Tibial artery (tissue), 4 donors: ENCODE results near the gene IARS1.

Experiments used
- DNase-seq, 2 donors: peaks; one replicate each; pipeline ENCODE4 v3.0.0-alpha.2; 2019
- H3K27ac ChIP-seq, 2 donors: fragments of 200-600 bp; sonication (generic) in 1 of 2; 1 replicate in 1 of 2; 2 replicates in 1 of 2; pipeline ENCODE4 v1.5.1; 2018 to 2019; ENCODE audit warnings: mild to moderate bottlenecking in 1 of 2
- H3K27me3 ChIP-seq, 2 donors: fragments of 200-600 bp; sonication (generic) in 1 of 2; one replicate each; pipeline versions ENCODE4 v1.5.1 to v1.6.0; 2016 to 2019
- H3K36me3 ChIP-seq, 3 donors: fragments of 200-600 bp; sonication (generic) in 2 of 3; one replicate each; pipeline ENCODE4 v1.5.1; 2016 to 2019; ENCODE audit warnings: mild to moderate bottlenecking in 2 of 3
- H3K4me1 ChIP-seq, 4 donors: fragments of 200-600 bp; sonication (generic) in 2 of 4; 1 replicate in 3 of 4; 2 replicates in 1 of 4; pipeline ENCODE4 v1.5.1; 2016 to 2019
- H3K4me3 ChIP-seq, 2 donors: fragments of 200-600 bp; sonication (generic) in 1 of 2; 1 replicate in 1 of 2; 2 replicates in 1 of 2; pipeline ENCODE4 v1.5.1; 2018 to 2019; ENCODE audit warnings: mild to moderate bottlenecking in 2 of 2
- H3K9me3 ChIP-seq, 3 donors: fragments of 200-600 bp; sonication (generic) in 1 of 3; one replicate each; pipeline ENCODE4 v1.5.1; 2016 to 2019
- intact Hi-C: fragments of 100-400 bp; cut with DNase I; formaldehyde crosslinking; loops from one replicate; pipeline ENCODE4 v1.15.0; 2023; ENCODE audit warnings: low total_unique reads
- TF ChIP-seq, protein P1 (sequence below), 2 experiments: fragments of 200-600 bp in 1 of 2; fragments of 450-650 bp in 1 of 2; IDR thresholded peaks; one replicate each; pipeline ENCODE4 v1.5.1; 2017 to 2019; ENCODE audit warnings: antibody characterized with exemption in 2 of 2, mild to moderate bottlenecking in 1 of 2, moderate library complexity in 1 of 2

IARS1 gene

DNA sequence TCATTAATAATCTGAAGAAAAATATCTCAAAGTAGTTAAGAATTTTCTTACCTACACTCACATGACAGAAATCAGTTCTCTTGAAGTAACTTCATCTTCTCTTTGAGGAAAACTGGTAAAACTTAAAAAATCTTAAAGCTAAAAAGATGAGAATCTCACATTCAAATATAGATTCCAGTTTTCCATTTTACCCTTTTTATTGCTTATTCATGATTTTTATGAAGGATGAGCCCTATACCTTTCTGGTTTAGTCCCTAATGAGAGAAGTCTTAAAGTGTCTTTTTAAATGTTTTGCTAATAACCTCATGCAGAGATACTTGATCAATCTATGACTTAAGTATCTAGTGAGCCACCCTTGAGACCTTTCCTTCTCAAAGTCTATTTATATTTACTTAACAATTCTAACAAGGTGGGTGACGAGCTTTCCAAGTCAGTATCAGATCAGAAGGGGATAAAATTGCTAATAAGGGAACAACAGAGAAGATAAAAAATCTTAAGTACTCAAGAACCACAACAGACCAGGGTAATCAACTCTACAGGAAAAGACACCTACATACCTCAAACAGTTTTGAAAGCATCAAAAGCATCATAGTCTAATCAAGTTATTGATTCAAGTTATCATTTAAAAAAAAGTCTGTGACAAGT, 2.6 kb downstream of the IARS1 start:
- Histone ChIP-seq H3K4me3 (no peak overlapping the region), H3K9me3 (no peaks in the 10 kb centered on the region), H3K27ac (no peak overlapping the region), H3K4me1 (peaks cover 0 to 28% (median 17%) of the 10 kb centered on the region in 4 donors), H3K36me3 (peaks cover 4 to 31% (median 11%) of the 10 kb centered on the region in 3 donors), H3K27me3 (no peaks in the 10 kb centered on the region)
- TF ChIP-seq, protein P1, sequence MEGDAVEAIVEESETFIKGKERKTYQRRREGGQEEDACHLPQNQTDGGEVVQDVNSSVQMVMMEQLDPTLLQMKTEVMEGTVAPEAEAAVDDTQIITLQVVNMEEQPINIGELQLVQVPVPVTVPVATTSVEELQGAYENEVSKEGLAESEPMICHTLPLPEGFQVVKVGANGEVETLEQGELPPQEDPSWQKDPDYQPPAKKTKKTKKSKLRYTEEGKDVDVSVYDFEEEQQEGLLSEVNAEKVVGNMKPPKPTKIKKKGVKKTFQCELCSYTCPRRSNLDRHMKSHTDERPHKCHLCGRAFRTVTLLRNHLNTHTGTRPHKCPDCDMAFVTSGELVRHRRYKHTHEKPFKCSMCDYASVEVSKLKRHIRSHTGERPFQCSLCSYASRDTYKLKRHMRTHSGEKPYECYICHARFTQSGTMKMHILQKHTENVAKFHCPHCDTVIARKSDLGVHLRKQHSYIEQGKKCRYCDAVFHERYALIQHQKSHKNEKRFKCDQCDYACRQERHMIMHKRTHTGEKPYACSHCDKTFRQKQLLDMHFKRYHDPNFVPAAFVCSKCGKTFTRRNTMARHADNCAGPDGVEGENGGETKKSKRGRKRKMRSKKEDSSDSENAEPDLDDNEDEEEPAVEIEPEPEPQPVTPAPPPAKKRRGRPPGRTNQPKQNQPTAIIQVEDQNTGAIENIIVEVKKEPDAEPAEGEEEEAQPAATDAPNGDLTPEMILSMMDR (IDR thresholded peaks at IDR 0.05): no peak
- no peak for DNase-seq
- intact Hi-C loops: no loop called here

DNA sequence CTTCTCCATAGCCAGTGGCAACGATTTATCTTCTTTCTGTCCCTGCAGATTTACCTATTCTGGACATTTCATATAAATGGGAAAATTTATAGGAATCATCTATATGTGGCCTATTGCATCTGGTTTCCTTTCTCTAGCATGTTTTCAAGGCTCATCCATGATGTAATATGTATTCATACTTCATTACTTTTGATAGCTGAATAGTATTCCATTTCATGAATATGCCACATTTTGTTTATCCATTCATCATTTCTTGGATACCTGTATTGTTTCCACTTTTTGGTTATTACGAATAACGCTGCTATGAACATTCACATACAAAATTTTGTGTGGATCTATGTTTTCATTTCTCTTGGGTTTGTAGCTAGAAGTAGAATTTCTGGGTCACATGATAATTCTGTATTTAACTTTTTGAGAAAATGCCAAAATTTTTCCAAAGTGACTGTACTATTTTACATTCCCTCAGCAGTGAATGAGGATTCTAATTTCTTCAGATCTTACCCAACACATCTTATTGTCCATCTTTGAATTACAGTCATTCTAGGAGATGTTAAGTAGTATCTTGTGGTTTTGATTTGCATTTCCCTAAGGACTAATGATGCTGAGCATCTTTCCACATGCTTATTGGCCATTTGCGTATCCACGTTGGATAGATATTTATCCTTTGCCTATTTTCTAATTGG, 3.6 kb downstream of the IARS1 start:
- H3K4me1 ChIP-seq: peaks cover 0 to 27% (median 17%) of the 10 kb centered on the region in 4 donors
- H3K27ac ChIP-seq: no peak overlapping the region
- H3K36me3 ChIP-seq: peaks cover 11 to 41% (median 21%) of the 10 kb centered on the region in 3 donors
- DNase-seq: no peak
- no peaks in the 10 kb centered on the region for H3K9me3 ChIP-seq
- no peak overlapping the region for H3K4me3 ChIP-seq
- intact Hi-C loops: no loop called here
- no peaks in the 10 kb centered on the region for H3K27me3 ChIP-seq
- TF ChIP-seq, protein P1 (IDR thresholded peaks at IDR 0.05): no peak

DNA sequence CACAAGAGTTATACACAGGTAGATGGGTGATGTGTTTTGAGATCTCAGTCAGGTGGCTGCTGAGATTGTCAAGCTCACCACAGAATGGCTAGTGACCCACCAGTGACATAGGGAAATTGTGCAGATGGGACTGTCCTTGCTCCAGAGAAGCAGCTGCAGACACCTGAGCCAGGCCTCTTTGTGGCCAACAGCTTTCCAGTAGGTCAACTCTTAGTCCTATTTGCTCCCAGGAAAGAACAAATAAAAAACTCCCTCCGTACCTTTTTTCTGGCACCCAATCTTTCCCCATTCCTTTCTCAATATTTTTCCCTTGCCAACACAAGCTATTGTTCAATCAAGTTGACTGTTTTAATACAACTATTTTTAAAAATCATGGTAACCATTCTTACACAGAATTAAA, 14.2 kb downstream of the IARS1 start:
- no peaks in the 10 kb centered on the region for H3K27me3 ChIP-seq
- DNase-seq: no peak
- H3K9me3 ChIP-seq: no peaks in the 10 kb centered on the region
- no peak overlapping the region for H3K27ac ChIP-seq
- no peak overlapping the region for H3K4me3 ChIP-seq
- TF ChIP-seq, protein P1 (IDR thresholded peaks at IDR 0.05): no peak
- H3K4me1 ChIP-seq: no peaks in the 10 kb centered on the region
- intact Hi-C loops: no loop called here
- peaks cover 82 to 97% (median 84%) of the 10 kb centered on the region in 3 donors for H3K36me3 ChIP-seq

DNA sequence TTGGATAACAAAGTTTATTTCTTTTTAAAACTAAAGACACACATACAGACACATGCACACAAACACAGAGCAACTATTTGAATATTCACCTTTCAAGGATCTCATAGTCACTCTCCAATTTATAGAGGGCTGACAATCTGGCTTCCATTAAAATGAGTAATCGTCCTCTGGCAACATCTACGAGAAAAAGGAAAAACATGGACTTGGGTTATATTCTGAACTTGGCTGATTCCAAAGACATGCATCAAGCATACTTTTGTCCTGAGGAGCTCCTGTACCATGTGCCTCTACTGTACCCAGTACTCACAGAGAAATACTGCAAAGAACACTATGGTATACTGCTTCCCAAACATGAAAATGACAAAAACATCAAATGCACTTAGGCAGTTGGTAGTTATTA, 15.4 kb downstream of the IARS1 start:
- Histone ChIP-seq H3K9me3 (no peaks in the 10 kb centered on the region), H3K4me3 (no peak overlapping the region), H3K36me3 (peaks cover 75 to 97% (median 86%) of the 10 kb centered on the region in 3 donors), H3K27me3 (no peaks in the 10 kb centered on the region), H3K4me1 (no peaks in the 10 kb centered on the region), H3K27ac (no peak overlapping the region)
- TF ChIP-seq, protein P1 (IDR thresholded peaks at IDR 0.05): no peak
- intact Hi-C loops: no loop called here
- no peak for DNase-seq

DNA sequence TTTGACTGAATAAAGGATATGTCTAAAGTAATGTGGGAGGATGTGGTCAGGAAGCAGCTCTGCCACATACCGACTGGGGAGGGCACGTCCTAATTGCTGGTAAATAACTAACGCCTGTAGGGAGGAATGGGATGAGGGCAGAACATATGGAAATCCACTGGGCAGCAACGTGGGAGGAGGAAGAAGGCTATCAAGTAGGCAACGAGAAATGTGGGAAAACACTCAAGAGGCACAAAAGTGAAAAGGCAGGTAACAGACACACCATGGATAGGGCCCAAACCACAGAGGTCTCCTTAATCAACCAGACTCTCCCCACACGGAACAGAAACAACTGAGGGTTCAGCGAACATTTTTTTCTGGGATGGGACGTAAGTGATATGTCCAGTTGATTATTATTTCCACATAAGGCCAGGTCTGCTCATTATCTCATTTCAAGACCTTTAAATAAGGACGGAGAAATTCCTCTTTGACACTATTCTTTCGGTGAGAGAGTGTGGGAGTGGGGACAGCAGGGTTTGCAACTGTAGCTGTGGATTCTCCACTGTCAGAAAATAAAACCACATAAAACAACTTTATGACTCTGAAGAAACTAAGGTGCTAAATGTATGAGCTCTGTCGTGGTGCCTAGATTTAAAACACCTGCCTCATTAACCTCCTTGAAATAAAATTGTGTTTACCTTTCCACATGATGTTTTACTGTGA, 17.0 kb downstream of the IARS1 start:
- Histone ChIP-seq H3K4me1 (no peaks in the 10 kb centered on the region), H3K27me3 (no peaks in the 10 kb centered on the region), H3K4me3 (no peak overlapping the region), H3K36me3 (peaks cover 70 to 97% (median 93%) of the 10 kb centered on the region in 3 donors), H3K9me3 (no peaks in the 10 kb centered on the region), H3K27ac (no peak overlapping the region)
- TF ChIP-seq, protein P1 (IDR thresholded peaks at IDR 0.05): no peak
- no peak for DNase-seq
- intact Hi-C loops: no loop called here
